ENCODE results near the gene NCKAP5.

GRCh38 chr2:133573491-133574162 is 5.4 kb upstream of the NCKAP5 start:
- TF ChIP-seq, protein P1, sequence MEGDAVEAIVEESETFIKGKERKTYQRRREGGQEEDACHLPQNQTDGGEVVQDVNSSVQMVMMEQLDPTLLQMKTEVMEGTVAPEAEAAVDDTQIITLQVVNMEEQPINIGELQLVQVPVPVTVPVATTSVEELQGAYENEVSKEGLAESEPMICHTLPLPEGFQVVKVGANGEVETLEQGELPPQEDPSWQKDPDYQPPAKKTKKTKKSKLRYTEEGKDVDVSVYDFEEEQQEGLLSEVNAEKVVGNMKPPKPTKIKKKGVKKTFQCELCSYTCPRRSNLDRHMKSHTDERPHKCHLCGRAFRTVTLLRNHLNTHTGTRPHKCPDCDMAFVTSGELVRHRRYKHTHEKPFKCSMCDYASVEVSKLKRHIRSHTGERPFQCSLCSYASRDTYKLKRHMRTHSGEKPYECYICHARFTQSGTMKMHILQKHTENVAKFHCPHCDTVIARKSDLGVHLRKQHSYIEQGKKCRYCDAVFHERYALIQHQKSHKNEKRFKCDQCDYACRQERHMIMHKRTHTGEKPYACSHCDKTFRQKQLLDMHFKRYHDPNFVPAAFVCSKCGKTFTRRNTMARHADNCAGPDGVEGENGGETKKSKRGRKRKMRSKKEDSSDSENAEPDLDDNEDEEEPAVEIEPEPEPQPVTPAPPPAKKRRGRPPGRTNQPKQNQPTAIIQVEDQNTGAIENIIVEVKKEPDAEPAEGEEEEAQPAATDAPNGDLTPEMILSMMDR (IDR thresholded peaks at IDR 0.05; ENCODE audit: borderline replicate concordance, extremely low read depth, low read length, poor library complexity, severe bottlenecking), result no peak
- no peak for TF ChIP-seq EZH2 (IDR thresholded peaks at IDR 0.05; ENCODE audit: borderline replicate concordance, low read depth, low read length, severe bottlenecking)

All from DND-41 (cell line).